MM.1S (cell line): ENCODE data around the gene FOXL1.

Experiments used
- EZH2 ChIP-seq: fragments of 300-600 bp; sonication (generic); optimal IDR thresholded peaks from 2 replicates; pipeline ENCODE3; 2017; ENCODE audit warnings: low read depth, mild to moderate bottlenecking, antibody characterized with exemption, low read length, mixed read lengths
- TF ChIP-seq, protein P1 (sequence below): fragments of 300-600 bp; sonication (generic); IDR thresholded peaks from 2 replicates; pipeline ENCODE4 v1.5.1; 2016; ENCODE audit warnings: antibody characterized with exemption, low read length, mixed read lengths

DNA sequence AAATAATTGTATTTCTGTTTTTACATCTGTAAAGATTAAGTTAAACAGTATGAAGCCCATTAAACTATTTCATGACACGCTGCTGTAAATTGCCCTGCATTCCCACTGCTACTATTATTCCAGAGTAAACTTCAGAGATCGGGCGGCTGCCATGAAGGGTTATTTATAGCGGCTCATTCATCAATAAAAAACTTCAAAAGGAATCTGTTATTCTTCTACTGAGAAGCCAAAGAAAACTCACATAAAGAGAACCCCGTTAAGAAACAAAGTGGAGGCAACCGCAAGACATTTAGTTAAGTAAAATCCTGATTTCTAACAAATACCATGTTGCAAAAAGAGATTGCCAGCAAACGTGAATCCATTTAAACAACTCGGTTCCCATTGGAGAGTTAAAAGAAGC is 16.4 kb downstream of the FOXL1 start:
- TF ChIP-seq, protein P1, sequence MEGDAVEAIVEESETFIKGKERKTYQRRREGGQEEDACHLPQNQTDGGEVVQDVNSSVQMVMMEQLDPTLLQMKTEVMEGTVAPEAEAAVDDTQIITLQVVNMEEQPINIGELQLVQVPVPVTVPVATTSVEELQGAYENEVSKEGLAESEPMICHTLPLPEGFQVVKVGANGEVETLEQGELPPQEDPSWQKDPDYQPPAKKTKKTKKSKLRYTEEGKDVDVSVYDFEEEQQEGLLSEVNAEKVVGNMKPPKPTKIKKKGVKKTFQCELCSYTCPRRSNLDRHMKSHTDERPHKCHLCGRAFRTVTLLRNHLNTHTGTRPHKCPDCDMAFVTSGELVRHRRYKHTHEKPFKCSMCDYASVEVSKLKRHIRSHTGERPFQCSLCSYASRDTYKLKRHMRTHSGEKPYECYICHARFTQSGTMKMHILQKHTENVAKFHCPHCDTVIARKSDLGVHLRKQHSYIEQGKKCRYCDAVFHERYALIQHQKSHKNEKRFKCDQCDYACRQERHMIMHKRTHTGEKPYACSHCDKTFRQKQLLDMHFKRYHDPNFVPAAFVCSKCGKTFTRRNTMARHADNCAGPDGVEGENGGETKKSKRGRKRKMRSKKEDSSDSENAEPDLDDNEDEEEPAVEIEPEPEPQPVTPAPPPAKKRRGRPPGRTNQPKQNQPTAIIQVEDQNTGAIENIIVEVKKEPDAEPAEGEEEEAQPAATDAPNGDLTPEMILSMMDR, result no peak
- TF ChIP-seq EZH2, result no peak
